HuH-7 (cell line): ENCODE measurements around the gene TCF21.
"Not testable (repeated sequence)": the region's sequence is repeated elsewhere in the genome, so short reads cannot be mapped to it uniquely, and the experiment has no call there.

Source experiments
- DNase-seq: peaks from one replicate; pipeline ENCODE4 v3.0.0; 2011; ENCODE audit warnings: low spot score

Gene TCF21

GRCh38 chr6:133923938-133924593 lies 35.2 kb downstream of the TCF21 start:
- DNase-seq: peak; percentile 46

GRCh38 chr6:133931221-133931620 lies 42.3 kb downstream of the TCF21 start:
- not testable (repeated sequence) for DNase-seq

- DNase-seq: not testable (repeated sequence)
Measured at GRCh38 chr6:133936352-133936751, 47.4 kb downstream of the TCF21 start.

GRCh38 chr6:133937909-133938308 lies 49.0 kb downstream of the TCF21 start:
- no peak for DNase-seq

- DNase-seq: no peak
Measured at GRCh38 chr6:133938533-133938932, 49.6 kb downstream of the TCF21 start.

- peak; percentile 14 for DNase-seq
Measured at GRCh38 chr6:133939778-133940667, 51.1 kb downstream of the TCF21 start.
